ENCODE data around the gene ARPIN.
"Not testable (repeated sequence)": the region's sequence is repeated elsewhere in the genome, so short reads cannot be mapped to it uniquely, and the experiment has no call there.

ARPIN gene

GRCh38 chr15:89875741-89876140 lies 37.0 kb downstream of the ARPIN start:
- DNase-seq, result no peak

DNA sequence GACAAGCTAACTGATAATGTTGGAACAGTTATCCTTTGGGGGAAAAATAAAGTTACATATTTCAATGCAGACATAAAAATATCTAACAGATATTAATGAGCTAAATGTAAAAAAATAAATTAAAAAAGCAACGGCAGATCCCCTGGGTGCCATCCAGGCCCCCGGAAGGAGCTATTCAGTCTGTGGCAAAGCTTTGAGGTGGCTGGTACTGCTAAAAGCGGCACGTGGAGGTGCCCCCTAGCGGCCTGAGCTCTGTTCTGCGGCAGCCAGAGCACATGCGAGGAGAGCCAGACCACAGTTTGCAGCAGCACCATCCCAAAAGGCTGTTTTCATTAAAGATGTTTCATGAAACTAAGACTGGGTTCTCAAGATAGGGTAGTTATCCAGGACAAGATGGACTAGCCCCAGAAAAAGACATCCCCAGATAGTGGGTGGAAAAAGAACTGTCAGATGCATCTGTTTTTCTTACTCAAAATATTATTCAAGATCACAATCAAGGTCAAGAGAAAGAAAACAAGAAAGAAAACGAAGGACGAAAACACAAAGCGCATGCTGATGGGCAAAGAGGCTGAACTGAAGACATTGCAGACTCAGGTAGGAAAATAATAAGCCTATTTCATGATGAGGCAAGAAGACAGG lies 37.7 kb downstream of the ARPIN start:
- peak; percentile 33 for DNase-seq

GRCh38 chr15:89870688-89871288 lies 42.0 kb downstream of the ARPIN start:
- DNase-seq, result no peak

GRCh38 chr15:89870006-89870405 lies 42.7 kb downstream of the ARPIN start:
- no peak for DNase-seq

GRCh38 chr15:89869490-89869889 lies 43.3 kb downstream of the ARPIN start:
- not testable (repeated sequence) for DNase-seq

DNA sequence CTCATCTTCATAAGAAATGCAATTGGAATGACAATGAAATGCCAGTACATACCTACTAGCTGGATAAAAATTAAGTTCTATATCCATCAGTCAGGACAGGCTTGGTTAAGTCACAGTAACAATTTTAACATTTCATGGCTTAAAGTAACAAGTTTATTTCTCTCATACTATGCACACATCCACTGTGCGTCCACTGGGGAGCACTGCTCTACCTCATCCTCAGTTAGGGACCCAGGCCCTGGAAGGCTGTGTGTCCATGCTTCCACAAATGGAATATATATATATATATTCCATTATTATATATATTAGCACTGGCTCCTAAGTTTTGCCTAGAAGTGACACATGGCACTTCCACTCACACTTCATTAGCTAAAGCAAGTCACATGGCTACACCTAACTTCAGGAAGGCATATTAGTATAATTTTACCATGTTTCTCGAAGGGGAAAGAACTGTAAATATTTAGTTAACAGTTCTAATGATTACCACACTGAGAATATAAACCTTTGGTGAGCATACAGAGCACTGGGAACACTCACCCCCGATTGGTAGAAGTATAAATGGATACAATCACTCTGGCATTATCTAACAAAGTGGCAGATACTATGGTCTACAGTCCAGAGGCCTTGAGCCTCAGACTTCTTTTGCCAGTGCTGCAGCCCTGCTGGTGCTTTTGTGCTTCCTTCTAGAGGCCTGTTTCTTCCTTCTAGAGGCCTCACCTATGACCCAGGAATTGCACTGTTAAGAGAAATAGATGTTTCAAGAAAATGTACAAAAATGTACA lies 47.6 kb downstream of the ARPIN start:
- DNase-seq, result no peak

- no peak for DNase-seq
Observed at GRCh38 chr15:89863918-89864317, 48.8 kb downstream of the ARPIN start.

GRCh38 chr15:89860891-89861290 lies 51.9 kb downstream of the ARPIN start:
- no peak for DNase-seq

DNA sequence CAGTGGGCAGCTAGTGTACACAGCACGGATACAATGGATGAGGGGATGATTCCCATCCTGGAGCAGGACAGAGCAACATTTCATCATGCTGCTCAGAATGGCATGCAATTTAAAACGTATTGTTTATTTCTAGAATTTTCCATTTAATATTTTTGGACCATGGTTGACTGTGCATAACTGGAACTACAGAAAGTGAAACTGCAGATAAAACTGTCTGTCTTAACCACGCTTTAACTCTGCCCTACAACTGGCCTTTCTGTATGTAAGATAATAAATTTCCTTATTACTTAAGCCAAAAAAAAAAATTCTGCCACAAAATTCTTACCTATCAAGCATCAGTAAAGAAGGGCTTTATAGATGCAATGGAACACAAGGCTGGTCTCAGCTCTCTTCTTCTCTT lies 52.3 kb downstream of the ARPIN start:
- no peak for DNase-seq

- DNase-seq, result no peak
Observed at GRCh38 chr15:89858661-89859458, 53.9 kb downstream of the ARPIN start.

GRCh38 chr15:89857673-89858072 lies 55.1 kb downstream of the ARPIN start:
- no peak for DNase-seq

DNA sequence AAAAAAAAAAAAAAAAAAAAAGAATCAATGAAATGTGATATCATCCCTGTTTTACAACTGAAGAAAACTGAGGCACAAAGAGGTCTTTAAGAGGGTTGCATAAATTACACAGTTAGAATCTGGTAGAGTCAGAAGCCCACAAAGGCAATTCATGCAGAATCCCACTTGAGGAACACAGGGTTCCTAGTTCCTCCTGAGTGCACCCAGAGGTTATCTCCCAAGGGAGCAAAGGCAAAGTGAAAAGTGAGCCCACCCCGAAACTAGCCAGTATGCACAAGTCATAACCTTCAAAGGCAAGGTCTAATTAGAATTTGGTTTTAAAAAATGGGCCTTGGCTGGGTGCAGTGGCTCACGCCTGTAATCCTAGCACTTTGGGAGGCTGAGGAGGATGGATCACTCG lies 56.8 kb downstream of the ARPIN start:
- no peak for DNase-seq

GRCh38 chr15:89854863-89855262 lies 57.9 kb downstream of the ARPIN start:
- not testable (repeated sequence) for DNase-seq

GRCh38 chr15:89852342-89852995 lies 60.3 kb downstream of the ARPIN start:
- no peak for DNase-seq

DNA sequence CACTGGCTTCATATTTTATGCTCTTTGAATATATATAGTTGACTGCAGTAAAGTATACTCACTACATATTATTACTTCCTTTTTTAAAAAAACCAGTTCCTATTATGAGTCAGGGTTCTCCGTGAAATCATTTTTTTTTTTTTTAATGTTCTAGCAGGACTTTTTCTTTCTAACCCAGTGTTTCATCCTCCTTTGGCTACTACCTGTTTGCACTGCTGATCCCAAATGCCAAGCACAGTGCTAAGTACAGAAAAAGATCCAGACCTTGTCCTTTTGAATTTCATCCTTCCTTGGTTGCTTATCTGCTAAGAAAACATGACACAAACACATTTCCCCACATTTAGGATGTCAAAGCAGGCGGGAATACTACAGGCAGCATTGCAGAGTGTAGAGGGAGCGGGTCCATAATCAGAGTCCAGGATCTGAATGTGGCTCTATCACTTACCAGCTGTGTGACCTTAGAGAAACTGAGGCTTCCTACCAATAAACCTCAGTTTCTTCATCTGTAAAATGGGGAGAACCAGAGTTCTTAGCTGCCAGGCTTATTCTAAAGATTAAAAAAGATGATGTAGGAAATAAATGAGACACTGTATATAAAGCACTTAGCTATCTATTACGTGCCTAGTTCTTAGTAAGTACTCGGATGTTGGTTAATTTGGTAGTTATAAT lies 60.9 kb downstream of the ARPIN start:
- DNase-seq, result no peak

GRCh38 chr15:89848970-89849292 lies 63.8 kb downstream of the ARPIN start:
- no peak for DNase-seq

GRCh38 chr15:89847101-89847500 lies 65.7 kb downstream of the ARPIN start:
- no peak for DNase-seq

GRCh38 chr15:89845305-89845893 lies 67.4 kb downstream of the ARPIN start:
- no peak for DNase-seq
